ENCODE data around the gene CELF6.
A peak's percentile ranks its signal among the peaks of the same experiment; 100 is the strongest.

The CELF6 gene

GRCh38 chr15:72271221-72271620 is 48.7 kb downstream of the CELF6 start:
- ATAC-seq, result no peak

GRCh38 chr15:72269739-72270138 is 50.2 kb downstream of the CELF6 start:
- ATAC-seq, result no peak

DNA sequence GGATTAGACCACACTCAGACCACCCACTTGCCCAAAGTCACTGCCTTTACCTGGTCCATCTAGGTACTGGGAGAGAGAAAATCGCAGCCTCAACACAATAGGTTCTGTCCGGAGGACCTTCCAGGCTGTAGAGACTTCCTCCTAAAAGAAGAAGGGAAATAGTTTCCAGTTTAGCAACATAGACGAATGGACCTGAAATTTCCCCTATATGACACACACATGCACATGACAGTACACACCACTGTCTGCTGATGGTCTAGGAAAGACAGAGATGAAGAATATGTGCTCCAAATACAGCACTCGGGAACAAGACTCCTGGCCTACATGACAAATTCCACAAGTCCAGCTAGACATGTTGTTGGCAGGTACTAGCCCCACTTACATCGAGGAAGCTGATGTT is 54.9 kb downstream of the CELF6 start:
- ATAC-seq, result no peak

DNA sequence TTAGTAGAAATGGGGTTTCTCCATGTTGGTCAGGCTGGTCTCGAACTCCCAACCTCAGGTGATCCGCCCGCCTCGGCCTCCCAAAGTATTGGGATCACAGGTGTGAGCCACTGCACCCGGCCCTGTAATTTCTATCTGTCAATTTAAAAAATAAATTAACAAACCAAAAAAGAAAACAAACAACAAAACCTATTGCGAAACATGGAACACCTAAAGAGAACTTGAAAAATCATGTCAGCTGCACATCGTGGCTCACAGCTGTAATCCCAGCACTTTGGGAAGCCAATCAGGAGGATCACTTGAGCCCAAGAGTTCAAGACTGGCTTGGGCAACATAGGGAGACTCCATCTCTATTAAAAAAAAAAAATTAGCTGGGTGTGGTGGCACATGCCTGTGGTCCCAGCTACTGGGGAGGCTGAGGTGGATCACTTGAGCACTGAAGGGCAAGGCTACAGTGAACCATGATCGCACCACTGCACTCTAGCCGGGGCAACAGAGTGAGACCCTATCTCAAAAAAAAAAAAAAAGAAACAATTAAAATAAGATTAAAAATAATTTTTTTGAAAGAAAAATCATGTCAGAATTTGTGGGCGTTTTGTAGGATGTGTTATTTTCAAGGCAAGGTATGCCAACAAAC is 67.2 kb downstream of the CELF6 start:
- ATAC-seq, result no peak

- ATAC-seq, result no peak
These were observed 70.7 kb downstream of the CELF6 start for GRCh38 chr15:72249142-72249810.

DNA sequence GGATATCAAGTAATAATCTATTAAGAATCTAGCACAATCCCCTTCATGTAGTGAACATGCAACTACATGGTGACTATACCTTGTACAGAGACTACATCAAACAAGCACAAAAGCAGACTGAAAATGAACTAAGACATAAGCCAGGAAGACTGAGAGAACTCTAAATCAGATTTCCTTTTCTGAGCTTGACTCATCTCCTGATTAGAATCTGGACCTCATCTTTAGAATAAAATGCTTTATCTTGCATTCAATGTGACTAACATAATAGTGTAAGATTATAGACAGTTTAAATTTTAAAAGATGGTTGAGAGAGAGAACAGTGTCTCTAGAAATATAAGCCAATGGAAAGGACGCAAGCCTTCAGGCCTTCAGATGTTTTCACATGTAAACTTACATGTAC is 71.4 kb downstream of the CELF6 start:
- peak in 1 of 2 donors; percentile 49 for ATAC-seq

DNA sequence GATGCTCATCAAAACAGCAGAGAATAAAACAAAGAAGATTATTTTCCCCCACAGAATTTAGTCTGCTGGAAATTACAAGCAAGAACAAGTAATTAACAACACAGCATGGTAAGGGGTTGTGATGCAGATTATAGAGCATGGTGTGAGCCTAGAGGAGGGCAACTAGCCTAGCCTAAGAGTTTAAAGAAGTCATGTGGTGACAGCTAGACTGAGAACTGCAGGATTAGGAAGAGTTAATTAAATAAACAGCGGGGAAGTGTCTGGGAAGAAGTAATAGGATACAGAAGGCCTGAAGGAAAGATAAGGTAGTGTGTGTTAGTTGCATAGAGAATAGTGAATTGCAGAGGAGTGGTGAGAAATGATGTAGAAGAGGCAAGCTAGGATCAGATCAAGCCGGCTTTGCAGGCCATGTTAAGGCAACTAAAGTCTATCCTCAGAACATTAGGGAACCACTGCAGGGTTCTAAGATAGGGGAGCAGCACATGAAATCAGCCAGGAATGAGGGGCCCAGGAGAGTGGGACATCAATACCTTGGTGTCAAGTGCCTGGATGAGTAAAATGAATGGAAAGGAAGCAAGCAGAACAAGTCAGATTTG is 77.1 kb downstream of the CELF6 start:
- no peak for ATAC-seq

DNA sequence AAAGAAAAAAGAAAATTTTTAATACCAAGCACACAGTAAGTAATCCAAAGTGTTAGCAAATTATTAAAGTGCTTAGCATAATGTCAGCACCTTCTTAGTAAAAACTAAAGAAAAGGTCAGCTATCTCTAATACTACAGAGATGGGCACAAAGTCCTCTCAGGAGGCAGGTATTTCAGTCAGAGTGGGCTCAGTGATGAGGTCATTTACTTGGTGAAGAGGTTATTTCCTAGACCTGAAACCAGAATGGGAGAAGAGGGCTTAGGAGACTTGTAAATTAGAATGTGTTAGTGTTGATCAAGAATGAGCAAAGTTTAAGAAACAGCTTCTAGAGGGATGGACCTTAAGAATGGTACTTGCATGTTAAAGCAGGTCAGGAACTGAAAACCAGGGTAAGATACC is 80.3 kb downstream of the CELF6 start:
- ATAC-seq, result no peak

GRCh38 chr15:72238586-72238985 is 81.4 kb downstream of the CELF6 start:
- ATAC-seq, result no peak

DNA sequence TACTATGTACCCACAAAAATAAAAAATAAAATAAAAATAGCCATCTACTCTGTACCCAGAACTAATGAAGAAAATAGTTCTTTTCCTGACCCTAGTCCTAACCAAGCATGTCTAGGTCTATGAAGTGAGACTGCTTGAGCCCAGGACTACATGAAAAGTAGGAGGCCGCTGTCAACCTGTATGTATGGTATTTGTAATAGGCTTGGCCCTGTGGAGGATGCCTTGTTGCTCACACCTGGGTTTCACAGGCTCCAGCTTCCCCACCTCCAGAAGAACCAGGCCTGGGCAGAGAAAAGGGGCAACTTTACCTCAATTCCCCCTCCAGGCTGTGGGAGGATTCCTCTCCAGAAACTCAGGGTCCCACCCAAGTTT is 82.1 kb downstream of the CELF6 start:
- peak; percentile 20 to 21 for ATAC-seq

GRCh38 chr15:72237029-72237852 is 82.7 kb downstream of the CELF6 start:
- ATAC-seq, result peak; percentile 96 to 97

DNA sequence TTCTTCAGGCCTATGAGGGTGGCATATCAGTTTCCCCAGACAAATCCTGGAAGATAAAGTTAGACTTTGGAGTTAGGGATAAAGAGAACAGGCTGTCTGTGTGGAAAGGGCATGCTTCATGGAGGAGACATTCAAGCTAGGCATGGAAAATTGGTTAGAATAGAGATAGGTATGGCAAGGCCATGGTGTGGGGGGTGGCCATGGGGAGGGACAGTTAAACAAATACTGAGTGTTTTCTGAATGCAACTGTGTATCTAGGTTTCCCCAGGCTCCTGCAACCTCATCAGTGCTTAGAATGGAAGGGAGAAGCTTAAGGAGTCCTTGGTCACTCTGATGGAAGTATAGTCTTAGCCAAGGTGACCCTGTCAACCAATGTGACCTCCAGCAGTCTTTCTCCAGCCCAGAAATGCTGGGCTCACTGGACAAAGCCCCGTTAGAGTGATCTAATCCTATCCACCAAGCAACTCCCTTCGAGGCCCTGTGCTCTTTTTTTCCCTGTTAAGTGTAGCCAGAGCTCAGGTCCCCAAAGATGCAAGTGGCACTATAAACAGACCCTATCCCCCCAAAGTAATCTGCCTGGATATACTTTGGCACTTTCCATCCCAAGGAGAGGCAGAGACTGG is 83.5 kb downstream of the CELF6 start:
- ATAC-seq, result no peak

GRCh38 chr15:72235298-72235697 is 84.7 kb downstream of the CELF6 start:
- no peak for ATAC-seq
